Chondrocyte (in vitro differentiated cells): ENCODE measurements around the gene GRIK1. TPM values are rescaled to one million over a fixed set of nuclear protein-coding genes. Genes with fewer than 3 reads are reported as not detected.
A peak's percentile ranks its signal among the peaks of the same experiment; 100 is the strongest.

ENCODE experiments used
- DNase-seq: peaks from one replicate; pipeline ENCODE4 v3.0.0; 2021; ENCODE audit warnings: mixed read lengths, low spot score
- H3K27ac Mint-ChIP-seq: one replicate; pipeline ENCODE4 v1.8.0; 2021; ENCODE audit warnings: mild to moderate bottlenecking, moderate library complexity, mixed read lengths; ENCODE audit not compliant: unreplicated experiment
- H3K27me3 Mint-ChIP-seq: 2 replicates; pipeline ENCODE4 v1.8.0; 2021; ENCODE audit warnings: low read depth, mixed read lengths
- H3K36me3 Mint-ChIP-seq: 2 replicates; pipeline ENCODE4 v1.8.0; 2021; ENCODE audit warnings: low read depth, mixed read lengths
- H3K4me1 Mint-ChIP-seq: 2 replicates; pipeline ENCODE4 v1.8.0; 2021; ENCODE audit warnings: low read depth, mild to moderate bottlenecking, mixed read lengths
- H3K4me3 Mint-ChIP-seq: one replicate; pipeline ENCODE4 v1.8.0; 2021; ENCODE audit warnings: mild to moderate bottlenecking, moderate library complexity, mixed read lengths; ENCODE audit not compliant: unreplicated experiment
- H3K9me3 Mint-ChIP-seq: 2 replicates; pipeline ENCODE4 v1.8.0; 2021; ENCODE audit warnings: low read depth, mixed read lengths
- CTCF ChIP-seq: fragments of 200-600 bp; sonication (generic); IDR thresholded peaks from 2 replicates; pipeline ENCODE4 v1.5.0; 2021; ENCODE audit warnings: antibody characterized with exemption, mild to moderate bottlenecking, moderate library complexity
- total RNA-seq: library from RNA; stranded (reverse); gene quantifications from 3 replicates; pipeline ENCODE4 v1.2.1, GENCODE V29; 2021

The GRIK1 gene
- total RNA-seq, 1 donor from 2014 or later, result 1.2 TPM

- H3K27me3 Mint-ChIP-seq, result no peaks in the 10 kb centered on the region
- peaks cover 12% of the 10 kb centered on the region for H3K4me1 Mint-ChIP-seq
- no peak overlapping the region for H3K27ac Mint-ChIP-seq
- H3K36me3 Mint-ChIP-seq, result no peaks in the 10 kb centered on the region
- TF ChIP-seq CTCF, result no peak
- H3K4me3 Mint-ChIP-seq, result no peak overlapping the region
- no peak for DNase-seq
- H3K9me3 Mint-ChIP-seq, result peaks cover 6% of the 10 kb centered on the region
Measured at GRCh38 chr21:29739176-29739575, 200.6 kb downstream of the GRIK1 start.

GRCh38 chr21:29738730-29739129 lies 201.1 kb downstream of the GRIK1 start:
- Mint-ChIP-seq H3K4me1 (peaks cover 12% of the 10 kb centered on the region), H3K9me3 (peaks cover 6% of the 10 kb centered on the region), H3K36me3 (no peaks in the 10 kb centered on the region), H3K27me3 (no peaks in the 10 kb centered on the region), H3K4me3 (no peak overlapping the region), H3K27ac (no peak overlapping the region)
- TF ChIP-seq CTCF, result no peak
- DNase-seq, result no peak

- H3K27me3 Mint-ChIP-seq, result no peaks in the 10 kb centered on the region
- no peaks in the 10 kb centered on the region for H3K36me3 Mint-ChIP-seq
- peaks cover 12% of the 10 kb centered on the region for H3K4me1 Mint-ChIP-seq
- H3K4me3 Mint-ChIP-seq, result no peak overlapping the region
- no peaks in the 10 kb centered on the region for H3K9me3 Mint-ChIP-seq
- no peak for TF ChIP-seq CTCF
- no peak for DNase-seq
- H3K27ac Mint-ChIP-seq, result peak overlapping the region; percentile 77
Measured at GRCh38 chr21:29737186-29737585, 202.6 kb downstream of the GRIK1 start.

GRCh38 chr21:29730281-29730680 lies 209.5 kb downstream of the GRIK1 start:
- no peak for DNase-seq
- Mint-ChIP-seq H3K36me3 (no peaks in the 10 kb centered on the region), H3K4me1 (peaks cover 10% of the 10 kb centered on the region)

DNA sequence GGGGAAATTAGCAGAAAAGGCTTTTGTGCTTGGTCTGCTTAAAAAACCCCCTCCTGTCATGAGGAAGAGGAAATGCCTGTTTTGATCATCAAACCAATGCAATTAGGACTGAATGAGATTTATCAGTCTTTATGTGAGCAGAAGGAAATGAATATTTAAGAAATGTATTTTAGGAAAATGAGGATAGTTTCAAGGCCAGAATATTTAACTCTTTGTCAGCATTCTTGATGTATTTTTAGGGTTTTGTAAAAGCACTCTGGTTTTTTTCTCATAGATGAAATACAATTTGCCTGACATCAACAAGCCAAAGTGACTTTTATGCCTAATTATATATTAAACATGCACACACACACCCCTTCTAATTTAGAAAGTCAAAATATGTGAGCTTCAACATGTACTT lies 213.8 kb downstream of the GRIK1 start:
- no peak for DNase-seq
- Mint-ChIP-seq H3K27me3 (peaks cover 2% of the 10 kb centered on the region), H3K9me3 (no peaks in the 10 kb centered on the region), H3K36me3 (no peaks in the 10 kb centered on the region), H3K27ac (no peak overlapping the region), H3K4me3 (no peak overlapping the region), H3K4me1 (peaks cover 12% of the 10 kb centered on the region)
- TF ChIP-seq CTCF, result no peak

More at GRCh38 chr21:29730281-29730680, 209.5 kb downstream of the GRIK1 start:
- Mint-ChIP-seq H3K27ac (no peak overlapping the region), H3K27me3 (no peaks in the 10 kb centered on the region), H3K4me3 (no peak overlapping the region), H3K9me3 (no peaks in the 10 kb centered on the region)
- no peak for TF ChIP-seq CTCF
